Tibial nerve (tissue), 4 donors: ENCODE measurements around the gene PICK1. TPM values are rescaled to one million over a fixed set of nuclear protein-coding genes. Genes with fewer than 3 reads are reported as not detected.

Experiments used
- DNase-seq, 2 donors: peaks; one replicate each; pipeline ENCODE4 v3.0.0-alpha.2; 2019; ENCODE audit warnings: low spot score in 2 of 2
- H3K27ac ChIP-seq, 4 donors: fragments of 200-600 bp; sonication (generic) in 3 of 4; one replicate each; pipeline ENCODE4 v1.5.1; 2017 to 2019; ENCODE audit warnings: mild to moderate bottlenecking in 1 of 4
- H3K27me3 ChIP-seq, 2 donors: fragments of 200-600 bp; sonication (generic) in 1 of 2; one replicate each; pipeline versions ENCODE4 v1.5.1 to v1.6.0; 2017 to 2019
- H3K36me3 ChIP-seq, 3 donors: fragments of 200-600 bp; sonication (generic); one replicate each; pipeline ENCODE4 v1.5.1; 2018 to 2019
- H3K4me1 ChIP-seq, 4 donors: fragments of 200-600 bp; sonication (generic) in 3 of 4; one replicate each; pipeline ENCODE4 v1.5.1; 2017 to 2019
- H3K4me3 ChIP-seq, 4 donors: fragments of 200-600 bp; sonication (generic) in 3 of 4; one replicate each; pipeline ENCODE4 v1.5.1; 2017 to 2019; ENCODE audit warnings: mild to moderate bottlenecking in 1 of 4, moderate library complexity in 1 of 4
- H3K9me3 ChIP-seq, 4 donors: fragments of 200-600 bp; sonication (generic) in 3 of 4; one replicate each; pipeline ENCODE4 v1.5.1; 2017 to 2019
- EP300 ChIP-seq, 2 donors: sonication (generic); formaldehyde crosslinking; IDR thresholded peaks; one replicate each; pipeline ENCODE4 v1.6.1; 2017; ENCODE audit warnings: antibody characterized with exemption in 2 of 2, mild to moderate bottlenecking in 1 of 2
- POLR2A ChIP-seq, 2 donors: fragments of 450-650 bp; IDR thresholded peaks; one replicate each; pipeline ENCODE4 v1.6.1; 2017; ENCODE audit warnings: antibody characterized with exemption in 2 of 2, mild to moderate bottlenecking in 2 of 2, moderate library complexity in 2 of 2
- WGBS, 2 donors: methylation state at CpG; one replicate each; pipeline ENCODE4 v1.1.5; 2018; 5-methylcytosine and 5-hydroxymethylcytosine counted together
- total RNA-seq, 4 donors: library from RNA; depleted of rRNA; stranded (reverse); fragments of >200 nt; gene quantifications; one replicate each; pipeline ENCODE4 v1.1.0, GENCODE V29; 2016
- TF ChIP-seq, protein P1 (sequence below), 5 experiments: fragments of 200-600 bp in 3 of 5; fragments of 450-650 bp in 2 of 5; sonication (generic) in 3 of 5; IDR thresholded peaks; one replicate each; pipeline ENCODE4 v1.5.1; 2016 to 2019; ENCODE audit warnings: antibody characterized with exemption in 5 of 5, mild to moderate bottlenecking in 3 of 5, moderate library complexity in 2 of 5

PICK1 gene
- total RNA-seq, 4 donors from 2014 or later: 32.1 to 49.8 (median 44.2) TPM

GRCh38 chr22:38041760-38042487 is 15.3 kb upstream of the PICK1 start:
- DNase-seq: no peak
- H3K4me1 ChIP-seq: peaks cover 0 to 79% (median 19%) of the 10 kb centered on the region in 4 donors
- H3K27me3 ChIP-seq: no peaks in the 10 kb centered on the region
- H3K36me3 ChIP-seq: no peaks in the 10 kb centered on the region
- H3K27ac ChIP-seq: peak overlapping the region; percentile 69 to 96 (median 90)
- 40 to 52% methylated on average over 5 of the region's 5 CpGs for WGBS, 2 donors
- no peak overlapping the region for H3K4me3 ChIP-seq
- no peaks in the 10 kb centered on the region for H3K9me3 ChIP-seq
- TF ChIP-seq POLR2A (IDR thresholded peaks at IDR 0.05): no peak
- no peak for TF ChIP-seq EP300 (IDR thresholded peaks at IDR 0.05)
- TF ChIP-seq, protein P1, sequence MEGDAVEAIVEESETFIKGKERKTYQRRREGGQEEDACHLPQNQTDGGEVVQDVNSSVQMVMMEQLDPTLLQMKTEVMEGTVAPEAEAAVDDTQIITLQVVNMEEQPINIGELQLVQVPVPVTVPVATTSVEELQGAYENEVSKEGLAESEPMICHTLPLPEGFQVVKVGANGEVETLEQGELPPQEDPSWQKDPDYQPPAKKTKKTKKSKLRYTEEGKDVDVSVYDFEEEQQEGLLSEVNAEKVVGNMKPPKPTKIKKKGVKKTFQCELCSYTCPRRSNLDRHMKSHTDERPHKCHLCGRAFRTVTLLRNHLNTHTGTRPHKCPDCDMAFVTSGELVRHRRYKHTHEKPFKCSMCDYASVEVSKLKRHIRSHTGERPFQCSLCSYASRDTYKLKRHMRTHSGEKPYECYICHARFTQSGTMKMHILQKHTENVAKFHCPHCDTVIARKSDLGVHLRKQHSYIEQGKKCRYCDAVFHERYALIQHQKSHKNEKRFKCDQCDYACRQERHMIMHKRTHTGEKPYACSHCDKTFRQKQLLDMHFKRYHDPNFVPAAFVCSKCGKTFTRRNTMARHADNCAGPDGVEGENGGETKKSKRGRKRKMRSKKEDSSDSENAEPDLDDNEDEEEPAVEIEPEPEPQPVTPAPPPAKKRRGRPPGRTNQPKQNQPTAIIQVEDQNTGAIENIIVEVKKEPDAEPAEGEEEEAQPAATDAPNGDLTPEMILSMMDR (IDR thresholded peaks at IDR 0.05): no peak

DNA sequence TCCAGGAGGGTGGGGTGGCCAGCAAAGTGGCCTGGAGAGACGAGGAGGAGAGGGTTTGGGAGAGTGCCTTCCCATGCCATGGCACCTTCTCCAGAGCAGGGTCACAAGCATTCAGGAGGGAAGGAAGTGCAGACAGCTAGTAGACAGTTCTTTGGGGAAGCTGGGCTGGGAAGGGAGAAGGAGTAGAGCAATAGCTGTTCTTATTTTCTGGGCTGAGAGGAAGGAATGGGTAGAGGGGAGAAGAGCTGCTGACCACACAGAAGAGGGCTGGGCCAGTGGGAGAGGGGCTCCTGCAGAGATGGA is 14.8 kb upstream of the PICK1 start:
- Histone ChIP-seq H3K9me3 (no peaks in the 10 kb centered on the region), H3K36me3 (no peaks in the 10 kb centered on the region), H3K27ac (peak overlapping the region; percentile 69 to 96 (median 90)), H3K4me3 (no peak overlapping the region), H3K27me3 (no peaks in the 10 kb centered on the region), H3K4me1 (peaks cover 0 to 79% (median 19%) of the 10 kb centered on the region in 4 donors)
- no peak for DNase-seq
- 27 to 68% methylated on average over 1 of the region's 1 CpG for WGBS, 2 donors
- no peak for TF ChIP-seq EP300 (IDR thresholded peaks at IDR 0.05)

DNA sequence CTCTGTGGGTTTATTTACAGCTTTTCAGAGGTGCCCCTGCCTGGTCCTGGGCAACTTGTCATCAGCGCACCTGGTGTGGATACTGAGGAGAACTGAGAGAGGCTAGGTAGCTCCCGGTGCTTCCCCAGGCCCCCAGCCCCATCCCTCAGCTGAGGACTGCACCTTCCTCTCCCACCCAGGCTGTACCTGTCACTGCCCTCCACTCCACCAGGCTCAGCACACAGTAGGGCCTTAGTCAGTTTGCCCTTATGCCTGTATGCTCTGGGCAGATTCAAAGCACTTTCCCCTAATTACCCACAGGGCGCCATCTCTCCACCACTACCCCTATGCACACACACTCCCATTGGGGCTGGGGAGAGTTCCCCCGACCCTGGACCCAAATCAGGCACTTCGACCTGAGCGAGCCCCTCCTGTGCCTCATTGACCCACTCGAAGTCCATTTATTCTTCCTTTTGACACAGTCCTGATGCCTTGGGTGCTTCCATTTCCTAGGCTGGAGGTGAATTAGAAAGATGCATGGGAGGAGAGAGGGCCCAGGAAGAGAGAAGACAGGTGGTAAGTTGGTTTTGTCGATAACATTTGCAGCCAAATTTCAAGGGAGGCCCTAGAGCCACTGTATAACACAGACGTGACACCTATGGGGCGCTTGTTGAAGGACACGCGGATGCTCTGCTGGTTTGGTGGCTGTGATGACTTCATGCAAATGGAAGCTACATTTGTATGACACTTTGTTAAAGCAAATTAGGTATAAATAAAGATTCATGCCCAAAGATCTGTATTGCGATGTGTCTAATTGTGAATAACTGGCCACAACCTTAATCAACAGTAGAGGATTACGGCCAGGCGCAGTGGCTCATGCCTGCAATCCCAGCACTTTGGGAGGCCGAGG is 13.8 kb upstream of the PICK1 start:
- 85 to 86% methylated on average over 16 of the region's 16 CpGs for WGBS, 2 donors
- peak overlapping the region; percentile 69 to 96 (median 90) for H3K27ac ChIP-seq

GRCh38 chr22:38046070-38046748 is 11.0 kb upstream of the PICK1 start:
- WGBS, 2 donors: 36 to 47% methylated on average over 13 of the region's 14 CpGs
- DNase-seq: no peak
- TF ChIP-seq POLR2A (IDR thresholded peaks at IDR 0.05) (no peak), EP300 (IDR thresholded peaks at IDR 0.05) (no peak)
- TF ChIP-seq, protein P1 (IDR thresholded peaks at IDR 0.05): no peak
- H3K36me3 ChIP-seq: no peaks in the 10 kb centered on the region
- peaks cover 0 to 59% (median 14%) of the 10 kb centered on the region in 4 donors for H3K4me1 ChIP-seq
- no peaks in the 10 kb centered on the region for H3K27me3 ChIP-seq
- no peaks in the 10 kb centered on the region for H3K9me3 ChIP-seq
- H3K4me3 ChIP-seq: no peak overlapping the region
- peak overlapping the region; percentile 77 to 96 (median 89) for H3K27ac ChIP-seq

More for the DNA sequence above, 13.8 kb upstream of the PICK1 start:
- no peak for TF ChIP-seq EP300 (IDR thresholded peaks at IDR 0.05)
- TF ChIP-seq, protein P1 (IDR thresholded peaks at IDR 0.05): no peak
- TF ChIP-seq POLR2A (IDR thresholded peaks at IDR 0.05): no peak
- H3K36me3 ChIP-seq: no peaks in the 10 kb centered on the region
- H3K4me1 ChIP-seq: peaks cover 0 to 71% (median 15%) of the 10 kb centered on the region in 4 donors
- H3K9me3 ChIP-seq: no peaks in the 10 kb centered on the region
- no peak overlapping the region for H3K4me3 ChIP-seq
- H3K27me3 ChIP-seq: no peaks in the 10 kb centered on the region
- DNase-seq: no peak

DNA sequence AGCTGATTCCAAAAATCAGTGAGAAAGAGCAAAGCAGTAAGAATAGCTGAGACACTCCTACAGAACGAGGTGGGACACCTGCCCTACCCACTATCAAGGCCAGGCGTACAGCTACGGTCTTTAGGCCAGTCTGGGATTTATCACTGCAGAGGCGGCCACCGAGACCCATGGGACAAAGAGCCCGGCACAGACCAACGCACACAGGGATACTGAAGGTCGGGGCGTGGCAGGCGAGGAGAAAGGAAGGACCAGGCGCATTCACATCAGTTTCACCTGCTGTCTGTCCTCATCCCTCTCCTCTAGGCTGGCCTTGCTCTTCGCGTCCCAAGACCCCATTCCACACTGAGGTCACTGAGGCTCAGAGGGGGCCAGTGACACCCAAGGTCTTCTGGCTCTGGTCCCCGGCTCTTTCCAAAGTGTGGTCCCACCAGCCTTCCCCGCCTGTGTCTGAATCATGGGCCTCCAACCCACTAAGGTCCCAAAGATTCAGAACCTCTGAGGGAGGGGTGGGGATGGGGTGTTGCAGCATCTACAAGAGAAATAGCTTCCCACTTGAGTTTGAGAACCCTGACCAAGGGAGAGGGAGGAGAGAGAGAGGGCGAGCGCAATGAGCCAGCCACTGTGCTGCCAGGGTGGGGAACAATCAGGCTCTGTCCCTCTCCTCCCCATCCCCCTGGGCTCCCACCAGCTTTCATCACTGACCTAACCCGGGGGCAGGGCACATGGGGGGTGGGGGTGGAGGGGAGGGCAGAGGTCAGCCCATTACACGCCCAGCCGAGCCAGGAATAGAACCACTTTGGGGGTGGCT is 7.2 kb upstream of the PICK1 start:
- WGBS, 2 donors: 54 to 55% methylated on average over 17 to 18 of the region's 20 CpGs
- Histone ChIP-seq H3K27ac (peak overlapping the region; percentile 78 to 96 (median 89)), H3K27me3 (no peaks in the 10 kb centered on the region), H3K36me3 (no peaks in the 10 kb centered on the region), H3K4me1 (peaks cover 0 to 54% (median 17%) of the 10 kb centered on the region in 4 donors), H3K9me3 (no peaks in the 10 kb centered on the region), H3K4me3 (peak overlapping the region; percentile 12 to 41 (median 23))
- no peak for DNase-seq
- TF ChIP-seq POLR2A (IDR thresholded peaks at IDR 0.05) (peak in 1 of 2 donors; percentile 74), EP300 (IDR thresholded peaks at IDR 0.05) (peak in 1 of 2 donors; percentile 91)
- TF ChIP-seq, protein P1 (IDR thresholded peaks at IDR 0.05): no peak
